ENCODE results near the gene IRGQ. TPM values are rescaled to one million over a fixed set of nuclear protein-coding genes. Genes with fewer than 3 reads are reported as not detected.
"Not testable (repeated sequence)": the region's sequence is repeated elsewhere in the genome, so short reads cannot be mapped to it uniquely, and the experiment has no call there.

The IRGQ gene
- polyA plus RNA-seq (2013, experiment 1 of 2; ENCODE audit: insufficient read length) = 9.9 TPM
- 8.8 TPM for polyA plus RNA-seq (2013, experiment 2 of 2; ENCODE audit: insufficient read length)

GRCh38 chr19:43595999-43596841 lies at the start of gene IRGQ, which contains the start of gene ZNF576:
IRGQ (minus strand) TSS chr19:43596134; CDS start chr19:43595338, 796 bp downstream.
ZNF576 (plus strand) TSS chr19:43596595; CDS start chr19:43597109, 514 bp downstream.
- peak; percentile 99 for DNase-seq

- DNase-seq = no peak
Observed at GRCh38 chr19:43644181-43644580, 48.2 kb upstream of the IRGQ start.

GRCh38 chr19:43643326-43643725 lies 47.4 kb upstream of the IRGQ start:
- no peak for DNase-seq

- DNase-seq = no peak
Observed at GRCh38 chr19:43642531-43642930, 46.6 kb upstream of the IRGQ start.

- no peak for DNase-seq
Observed at GRCh38 chr19:43641333-43641732, 45.4 kb upstream of the IRGQ start.

GRCh38 chr19:43640424-43640757 lies 44.5 kb upstream of the IRGQ start:
- no peak for DNase-seq

- no peak for DNase-seq
Observed at GRCh38 chr19:43639519-43640423, 43.8 kb upstream of the IRGQ start, which contains the start of gene CADM4. CADM4 (minus strand) TSS chr19:43639850; CDS start chr19:43639790, 60 bp downstream.

- no peak for DNase-seq
Observed at GRCh38 chr19:43638995-43639518, 43.1 kb upstream of the IRGQ start.

- DNase-seq = no peak
Observed at GRCh38 chr19:43638214-43638994, 42.5 kb upstream of the IRGQ start.

GRCh38 chr19:43636121-43636683 lies 40.3 kb upstream of the IRGQ start:
- no peak for DNase-seq

GRCh38 chr19:43635561-43635940 lies 39.6 kb upstream of the IRGQ start:
- DNase-seq = not testable (repeated sequence)

GRCh38 chr19:43634872-43635560 lies 39.1 kb upstream of the IRGQ start:
- DNase-seq = peak; percentile 29

GRCh38 chr19:43634506-43634871 lies 38.6 kb upstream of the IRGQ start:
- DNase-seq = no peak

GRCh38 chr19:43634068-43634467 lies 38.1 kb upstream of the IRGQ start:
- no peak for DNase-seq

- no peak for DNase-seq
Observed at GRCh38 chr19:43633520-43633919, 37.6 kb upstream of the IRGQ start.

GRCh38 chr19:43631491-43631890 lies 35.6 kb upstream of the IRGQ start:
- DNase-seq = no peak

- DNase-seq = no peak
Observed at GRCh38 chr19:43628646-43629326, 32.9 kb upstream of the IRGQ start.

- no peak for DNase-seq
Observed at GRCh38 chr19:43626838-43627237, 30.9 kb upstream of the IRGQ start.

- DNase-seq = no peak
Observed at GRCh38 chr19:43625918-43626579, 30.1 kb upstream of the IRGQ start.

GRCh38 chr19:43624933-43625332 lies 29.0 kb upstream of the IRGQ start:
- DNase-seq = no peak

Data from fibroblast of skin of back (primary cell).